ENCODE measurements around the gene TNFAIP2.

Gene TNFAIP2, protein sequence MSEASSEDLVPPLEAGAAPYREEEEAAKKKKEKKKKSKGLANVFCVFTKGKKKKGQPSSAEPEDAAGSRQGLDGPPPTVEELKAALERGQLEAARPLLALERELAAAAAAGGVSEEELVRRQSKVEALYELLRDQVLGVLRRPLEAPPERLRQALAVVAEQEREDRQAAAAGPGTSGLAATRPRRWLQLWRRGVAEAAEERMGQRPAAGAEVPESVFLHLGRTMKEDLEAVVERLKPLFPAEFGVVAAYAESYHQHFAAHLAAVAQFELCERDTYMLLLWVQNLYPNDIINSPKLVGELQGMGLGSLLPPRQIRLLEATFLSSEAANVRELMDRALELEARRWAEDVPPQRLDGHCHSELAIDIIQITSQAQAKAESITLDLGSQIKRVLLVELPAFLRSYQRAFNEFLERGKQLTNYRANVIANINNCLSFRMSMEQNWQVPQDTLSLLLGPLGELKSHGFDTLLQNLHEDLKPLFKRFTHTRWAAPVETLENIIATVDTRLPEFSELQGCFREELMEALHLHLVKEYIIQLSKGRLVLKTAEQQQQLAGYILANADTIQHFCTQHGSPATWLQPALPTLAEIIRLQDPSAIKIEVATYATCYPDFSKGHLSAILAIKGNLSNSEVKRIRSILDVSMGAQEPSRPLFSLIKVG

DNA sequence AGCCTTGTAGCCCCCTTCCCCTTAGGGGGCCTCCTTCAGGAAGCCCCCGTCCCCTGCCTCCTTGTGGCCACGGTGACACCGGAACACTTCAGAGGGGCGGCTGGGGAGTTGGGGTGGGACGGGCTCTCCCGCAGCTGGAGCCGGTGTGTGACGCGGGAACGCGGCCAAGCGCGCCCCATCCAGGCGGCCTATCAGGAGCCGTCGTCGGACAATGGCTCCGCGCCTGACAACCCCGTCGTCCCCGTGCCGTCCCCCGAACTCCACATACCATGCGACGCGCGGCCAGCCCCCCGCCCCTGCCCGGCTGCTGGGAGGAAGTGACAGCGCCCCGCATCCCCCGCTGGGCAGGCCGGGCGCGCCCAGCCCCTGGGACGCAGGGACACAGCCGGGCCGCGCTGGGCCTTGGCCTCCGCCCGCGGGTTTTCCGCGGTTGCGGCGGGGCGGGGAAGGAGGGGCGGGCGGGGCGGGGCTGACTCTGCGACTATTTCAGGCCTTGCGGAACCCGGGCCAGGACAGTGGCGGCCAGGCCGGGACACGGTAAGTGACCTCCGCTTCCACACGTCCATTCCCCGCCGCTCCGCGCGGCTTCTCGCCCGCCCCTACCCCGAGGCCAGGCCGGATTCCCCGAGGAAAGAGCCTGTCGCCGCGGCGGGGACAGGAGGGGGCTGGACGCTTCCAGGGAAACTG is at the start of gene TNFAIP2:
TNFAIP2 (plus strand) TSS at position 515 of the 687 bp plus-strand sequence. CDS start 2,997 bp downstream, outside the sequence.
- Mint-ChIP-seq H3K4me1 (ENCODE audit: low read depth) (peaks cover 83% of the 10 kb centered on the region), H3K4me3 (peak within 1 kb of the TSS; percentile 88), H3K36me3 (ENCODE audit: low read depth) (peaks cover 44% of the 10 kb centered on the region), H3K9me3 (no peaks in the 10 kb centered on the region), H3K27me3 (no peaks in the 10 kb centered on the region), H3K27ac (peak within 1 kb of the TSS; percentile 92)
- intact Hi-C loops (cut with micrococcal nuclease), result loop anchor here (2.0 kb wide), 1 partner anchor 14 kb away; no protein-coding TSS in a partner anchor

DNA sequence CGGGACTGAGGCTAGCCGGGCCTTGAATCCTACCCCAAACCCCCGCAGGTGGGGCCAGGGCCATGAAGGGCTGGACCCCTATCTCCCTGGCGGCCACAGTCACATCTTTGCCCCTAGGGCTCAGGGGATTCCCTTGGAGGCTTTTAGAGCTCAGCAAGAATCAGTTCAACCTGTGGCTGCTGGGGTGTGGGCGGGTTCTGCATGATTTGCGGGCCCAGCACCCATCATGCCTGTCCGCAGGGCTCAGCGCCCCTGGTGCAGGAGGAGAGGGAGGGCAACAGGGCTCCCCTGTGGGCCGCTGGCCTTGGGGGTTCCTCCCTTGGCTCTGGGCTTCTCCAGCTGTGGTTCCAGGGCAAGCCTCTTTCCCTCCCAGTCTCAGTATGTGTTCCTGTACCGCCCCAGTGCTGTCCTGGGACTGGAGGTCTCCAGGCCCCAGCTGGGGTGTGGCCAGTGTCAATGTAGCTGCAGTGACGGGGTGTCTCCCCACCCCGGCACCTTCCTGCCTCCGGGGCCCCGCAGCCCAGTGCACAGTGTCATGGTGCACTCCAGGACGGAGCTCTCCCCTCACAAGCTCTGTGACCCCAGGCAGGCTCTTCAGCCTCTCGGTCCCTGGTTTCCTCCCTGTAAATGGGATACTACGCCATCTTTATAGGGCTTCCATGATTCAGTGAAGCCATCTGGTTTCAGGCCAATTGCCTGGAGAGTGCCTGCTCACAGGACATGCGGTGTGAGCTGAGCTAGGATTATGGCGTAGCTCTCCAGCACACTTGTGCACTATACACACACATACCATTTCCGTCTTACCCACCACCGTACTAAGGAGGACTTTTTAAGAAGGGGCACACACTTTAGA is 49.2 kb upstream of the TNFAIP2 start:
- intact Hi-C loops (cut with micrococcal nuclease), result no loop called here
- no peaks in the 10 kb centered on the region for H3K9me3 Mint-ChIP-seq
- no peak overlapping the region for H3K4me3 Mint-ChIP-seq
- H3K27me3 Mint-ChIP-seq, result peaks cover 30% of the 10 kb centered on the region
- H3K27ac Mint-ChIP-seq, result peak overlapping the region; percentile 79
- no peaks in the 10 kb centered on the region for H3K36me3 Mint-ChIP-seq (ENCODE audit: low read depth)
- peaks cover 57% of the 10 kb centered on the region for H3K4me1 Mint-ChIP-seq (ENCODE audit: low read depth)

DNA sequence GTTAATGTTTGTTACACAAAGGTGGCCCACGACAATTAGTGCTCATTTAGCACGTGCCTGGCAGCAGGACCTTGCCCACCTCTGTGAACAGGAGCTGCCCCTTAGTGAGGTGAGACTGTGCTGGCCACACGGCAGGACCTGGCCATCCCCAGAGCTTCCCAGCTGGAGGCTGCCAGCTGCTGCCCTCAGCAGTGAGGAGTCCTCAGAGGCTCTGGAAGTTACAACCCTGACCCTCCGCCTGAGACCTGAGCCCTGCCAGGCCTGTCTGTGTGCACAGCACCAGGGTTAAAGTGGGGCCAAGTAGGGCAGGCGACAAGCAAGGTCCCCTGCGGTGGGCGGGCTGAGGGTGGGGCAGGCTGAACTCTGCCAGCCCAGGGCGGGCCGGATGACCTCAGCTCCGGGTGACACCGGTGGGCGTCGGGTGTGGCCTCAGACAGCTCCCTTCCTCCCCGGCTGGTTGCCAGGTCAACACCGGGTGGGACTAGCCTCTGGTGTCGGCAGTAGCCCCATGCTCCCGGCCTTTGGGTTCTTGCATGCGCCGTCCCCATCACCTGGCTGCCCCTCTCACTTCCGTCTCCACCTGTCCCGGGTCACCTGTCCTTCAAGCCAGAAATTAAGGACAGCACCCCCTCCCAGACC is 48.4 kb upstream of the TNFAIP2 start:
- H3K4me1 Mint-ChIP-seq (ENCODE audit: low read depth), result peaks cover 54% of the 10 kb centered on the region
- H3K27me3 Mint-ChIP-seq, result peaks cover 30% of the 10 kb centered on the region
- H3K9me3 Mint-ChIP-seq, result no peaks in the 10 kb centered on the region
- intact Hi-C loops (cut with micrococcal nuclease), result no loop called here
- peak overlapping the region; percentile 72 for H3K4me3 Mint-ChIP-seq
- no peaks in the 10 kb centered on the region for H3K36me3 Mint-ChIP-seq (ENCODE audit: low read depth)
- peak overlapping the region; percentile 79 for H3K27ac Mint-ChIP-seq

GRCh38 chr14:103078420-103078749 is 44.9 kb upstream of the TNFAIP2 start:
- peaks cover 16% of the 10 kb centered on the region for H3K27me3 Mint-ChIP-seq

DNA sequence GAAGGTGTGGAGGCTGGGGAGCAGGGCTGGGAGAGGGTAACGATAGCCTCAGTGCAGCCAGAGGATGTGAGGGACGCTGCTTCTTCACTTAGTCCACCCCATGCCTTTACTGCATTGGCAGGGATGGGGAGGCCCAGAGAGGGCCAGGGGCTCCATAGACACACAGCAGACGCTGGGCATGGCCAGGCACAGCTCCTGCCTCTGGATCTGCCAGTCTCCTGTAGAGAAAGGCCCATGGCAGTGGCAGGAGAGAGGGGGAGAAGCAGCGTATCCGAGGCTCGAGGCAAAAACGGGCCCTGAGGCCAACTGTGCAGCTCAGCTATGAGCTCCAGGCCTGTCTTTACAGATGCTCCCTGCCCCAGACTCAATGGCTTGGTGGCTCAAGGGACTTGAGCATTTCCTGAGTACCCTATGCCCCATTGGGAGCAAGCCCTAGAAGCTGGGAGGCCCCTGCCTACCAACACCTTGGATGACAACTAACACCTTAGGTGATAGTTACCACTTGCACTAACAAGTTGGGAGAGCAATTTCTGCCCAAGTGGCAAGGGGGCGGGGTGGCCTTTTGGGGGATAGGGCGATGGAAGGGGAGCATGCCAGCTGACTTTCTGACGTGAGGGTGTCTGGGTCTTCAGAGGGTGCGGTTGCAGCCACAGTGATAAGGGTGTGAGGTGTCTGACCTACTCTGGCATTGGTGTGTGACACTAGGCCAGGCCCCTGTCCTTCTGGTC is 44.2 kb upstream of the TNFAIP2 start:
- Mint-ChIP-seq H3K4me1 (ENCODE audit: low read depth) (peaks cover 14% of the 10 kb centered on the region), H3K4me3 (no peak overlapping the region), H3K27me3 (peaks cover 17% of the 10 kb centered on the region), H3K27ac (no peak overlapping the region), H3K36me3 (ENCODE audit: low read depth) (no peaks in the 10 kb centered on the region), H3K9me3 (no peaks in the 10 kb centered on the region)
- intact Hi-C loops (cut with micrococcal nuclease), result loop anchor here (1.0 kb wide), 2 partner anchors 106 to 213 kb away; no protein-coding TSS in a partner anchor

More at GRCh38 chr14:103078420-103078749, 44.9 kb upstream of the TNFAIP2 start:
- Mint-ChIP-seq H3K36me3 (ENCODE audit: low read depth) (no peaks in the 10 kb centered on the region), H3K27ac (no peak overlapping the region), H3K4me1 (ENCODE audit: low read depth) (peaks cover 21% of the 10 kb centered on the region), H3K4me3 (no peak overlapping the region), H3K9me3 (no peaks in the 10 kb centered on the region)
- intact Hi-C loops (cut with micrococcal nuclease), result loop anchor here (1.0 kb wide), 2 partner anchors 107 to 214 kb away; no protein-coding TSS in a partner anchor

GRCh38 chr14:103081951-103082350 is 41.3 kb upstream of the TNFAIP2 start:
- H3K36me3 Mint-ChIP-seq (ENCODE audit: low read depth), result no peaks in the 10 kb centered on the region
- peaks cover 34% of the 10 kb centered on the region for H3K27me3 Mint-ChIP-seq
- no peak overlapping the region for H3K27ac Mint-ChIP-seq
- intact Hi-C loops (cut with micrococcal nuclease), result no loop called here
- no peak overlapping the region for H3K4me3 Mint-ChIP-seq
- H3K9me3 Mint-ChIP-seq, result no peaks in the 10 kb centered on the region
- H3K4me1 Mint-ChIP-seq (ENCODE audit: low read depth), result no peaks in the 10 kb centered on the region

DNA sequence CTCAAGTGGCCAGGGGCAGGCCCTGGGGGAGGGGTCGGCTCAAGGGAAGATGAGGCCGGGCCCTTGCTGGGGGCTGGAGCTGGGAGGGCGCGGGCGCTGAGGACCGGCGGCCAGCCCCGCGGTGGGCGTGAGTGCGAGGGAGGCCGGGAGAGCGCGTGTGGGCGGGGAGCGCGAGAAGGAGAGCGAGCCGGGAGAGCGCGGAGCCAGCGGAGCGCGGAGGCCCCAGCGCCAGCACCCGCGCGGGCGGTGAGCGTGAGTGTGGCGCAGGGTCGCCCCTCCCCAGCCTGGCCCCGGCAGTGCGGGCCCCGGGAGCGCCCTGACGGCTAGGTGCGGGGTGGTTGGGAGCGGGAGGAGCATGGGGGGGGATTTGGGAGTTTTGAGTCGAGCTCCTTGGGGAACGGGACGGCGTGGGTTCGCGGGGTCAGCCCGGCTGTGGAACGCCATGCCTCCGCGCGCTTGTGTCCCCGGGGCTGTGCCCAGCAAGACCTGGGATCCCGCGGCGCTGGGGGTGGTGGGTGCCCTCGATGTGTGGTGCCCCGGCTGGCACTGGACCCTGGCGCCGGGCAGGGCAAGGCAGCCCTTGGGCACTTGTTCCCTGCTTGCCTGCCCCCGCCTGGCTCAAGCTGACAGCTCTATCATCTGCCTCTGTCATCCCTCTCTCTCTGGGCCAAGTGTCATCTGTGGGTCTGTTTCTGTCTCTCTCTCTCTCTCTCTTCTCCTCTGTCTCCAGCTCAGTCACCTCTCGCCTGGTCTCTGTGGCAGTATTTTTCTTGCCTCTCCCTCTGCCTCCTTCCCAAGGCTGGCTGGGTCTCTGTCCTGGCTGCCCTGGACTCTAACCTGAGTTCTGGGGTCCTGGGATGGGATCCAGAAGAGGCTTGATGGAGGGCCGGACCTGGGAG is 39.0 kb upstream of the TNFAIP2 start, which contains the start of gene LBHD2:
LBHD2 (plus strand) TSS at position 190 of the 899 bp plus-strand sequence. CDS start 1,803 bp downstream, outside the sequence.
- H3K9me3 Mint-ChIP-seq, result no peaks in the 10 kb centered on the region
- peaks cover 5% of the 10 kb centered on the region for H3K4me1 Mint-ChIP-seq (ENCODE audit: low read depth)
- intact Hi-C loops (cut with micrococcal nuclease), result no loop called here
- H3K27me3 Mint-ChIP-seq, result peaks cover 33% of the 10 kb centered on the region
- H3K36me3 Mint-ChIP-seq (ENCODE audit: low read depth), result no peaks in the 10 kb centered on the region
- H3K27ac Mint-ChIP-seq, result no peak within 1 kb of the TSS
- H3K4me3 Mint-ChIP-seq, result no peak within 1 kb of the TSS

DNA sequence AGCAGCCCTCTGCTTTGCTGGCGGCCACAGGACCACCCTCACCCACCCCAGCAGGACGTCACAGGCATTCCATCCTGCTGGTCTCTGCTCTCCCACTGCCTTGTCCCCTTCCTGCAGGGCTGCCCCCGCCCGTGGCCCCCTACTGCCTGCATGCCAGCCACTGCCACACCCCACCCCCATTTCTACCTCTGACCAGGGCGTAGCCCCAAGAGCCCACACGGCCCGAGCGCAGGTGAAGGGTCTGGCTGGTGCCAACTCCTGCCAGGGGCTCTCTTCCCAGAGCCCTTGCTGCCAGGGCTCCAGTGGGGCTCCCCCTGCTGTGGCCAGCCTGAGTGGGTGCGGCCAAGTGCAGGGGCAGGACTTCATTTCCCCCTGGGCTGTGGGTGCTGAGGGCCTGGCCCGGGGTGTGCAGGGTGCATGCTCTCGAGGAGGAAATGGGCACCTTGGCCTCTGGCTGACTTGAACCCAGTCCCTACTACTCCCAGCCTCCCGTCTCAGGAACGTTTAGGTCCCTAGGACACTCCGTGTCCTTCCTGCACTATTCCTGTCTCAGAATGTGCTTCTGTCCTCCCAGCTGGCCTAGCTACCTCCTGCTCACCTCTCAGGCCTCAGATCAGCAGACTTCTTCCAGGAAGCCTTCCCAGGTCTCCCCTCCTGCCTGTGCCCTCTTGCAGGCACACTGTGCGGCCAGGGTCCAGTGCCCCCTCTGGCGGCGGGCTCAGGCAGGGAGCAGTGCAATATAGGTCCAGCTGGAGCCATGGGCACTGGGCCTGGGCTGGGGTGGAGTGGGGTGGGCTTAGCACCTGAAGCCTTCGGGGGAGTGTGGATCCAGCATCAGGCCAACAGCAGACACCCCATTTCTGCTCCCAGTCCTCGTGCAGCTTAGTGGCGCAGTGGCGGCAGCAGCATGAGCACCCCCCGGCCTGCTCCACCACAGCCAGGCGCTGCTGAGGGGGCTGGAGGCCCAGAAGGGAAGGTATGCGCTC is 37.9 kb upstream of the TNFAIP2 start:
- Mint-ChIP-seq H3K27me3 (peaks cover 43% of the 10 kb centered on the region), H3K36me3 (ENCODE audit: low read depth) (no peaks in the 10 kb centered on the region), H3K4me1 (ENCODE audit: low read depth) (peaks cover 5% of the 10 kb centered on the region), H3K4me3 (no peak overlapping the region), H3K9me3 (no peaks in the 10 kb centered on the region), H3K27ac (no peak overlapping the region)
- intact Hi-C loops (cut with micrococcal nuclease), result no loop called here

DNA sequence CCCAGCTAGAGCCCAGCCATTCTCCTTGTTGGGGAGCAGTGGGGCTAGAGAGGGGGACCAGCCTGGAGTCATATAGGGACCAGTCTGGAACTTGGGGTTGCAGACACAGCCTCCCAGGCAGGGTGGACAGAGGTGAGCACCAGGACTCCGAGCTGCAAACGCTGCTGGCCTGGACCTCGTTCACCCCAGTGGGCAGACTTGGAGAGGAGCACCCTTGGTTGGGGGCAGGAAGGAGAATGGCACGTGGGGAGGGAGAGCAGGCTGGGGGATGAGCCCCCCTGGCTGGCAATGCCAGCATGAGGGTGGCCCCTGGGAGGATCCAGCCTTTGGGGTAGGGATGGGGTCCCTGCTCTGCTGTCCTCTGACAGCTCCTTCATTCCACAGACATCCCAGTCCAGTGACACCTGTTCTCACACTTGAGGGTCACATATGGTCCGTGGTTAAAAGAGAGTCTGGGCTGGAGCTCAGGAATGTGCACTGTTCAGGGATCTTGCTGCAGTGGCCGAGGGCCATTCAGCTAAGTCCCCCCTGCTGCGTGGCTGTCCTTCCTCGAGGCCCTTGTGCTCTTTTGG is 36.4 kb upstream of the TNFAIP2 start:
- no peaks in the 10 kb centered on the region for H3K9me3 Mint-ChIP-seq
- peaks cover 13% of the 10 kb centered on the region for H3K4me1 Mint-ChIP-seq (ENCODE audit: low read depth)
- peaks cover 52% of the 10 kb centered on the region for H3K27me3 Mint-ChIP-seq
- H3K27ac Mint-ChIP-seq, result no peak overlapping the region
- intact Hi-C loops (cut with micrococcal nuclease), result no loop called here
- H3K4me3 Mint-ChIP-seq, result no peak overlapping the region
- no peaks in the 10 kb centered on the region for H3K36me3 Mint-ChIP-seq (ENCODE audit: low read depth)

DNA sequence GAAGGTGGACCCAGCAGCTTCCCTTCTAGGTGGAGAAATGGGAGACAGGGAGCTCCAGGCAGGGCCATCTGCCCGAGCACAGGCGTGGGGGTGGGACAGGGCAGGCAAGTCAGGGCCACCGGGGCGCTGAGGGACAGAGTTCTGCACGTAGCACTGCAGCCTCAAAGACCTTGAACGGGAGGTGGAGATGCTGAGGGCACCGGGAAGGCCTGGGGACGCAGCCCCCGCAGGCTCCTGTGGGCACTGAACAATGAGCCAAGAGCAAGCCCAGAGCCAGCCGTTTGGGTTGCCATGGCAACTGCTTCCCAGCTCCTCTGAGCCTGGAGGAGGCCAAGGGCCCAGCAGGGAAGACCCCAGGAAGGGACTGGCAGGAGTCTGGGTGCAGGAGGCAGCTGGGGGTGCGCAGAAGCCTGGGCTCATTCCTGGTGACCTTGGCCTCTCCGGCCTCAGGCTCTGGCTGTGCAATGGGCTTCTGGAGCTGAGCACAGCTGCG is 35.9 kb upstream of the TNFAIP2 start:
- intact Hi-C loops (cut with micrococcal nuclease), result no loop called here
- H3K36me3 Mint-ChIP-seq (ENCODE audit: low read depth), result no peaks in the 10 kb centered on the region
- H3K9me3 Mint-ChIP-seq, result no peaks in the 10 kb centered on the region
- no peak overlapping the region for H3K4me3 Mint-ChIP-seq
- H3K27ac Mint-ChIP-seq, result no peak overlapping the region
- H3K27me3 Mint-ChIP-seq, result peaks cover 55% of the 10 kb centered on the region
- H3K4me1 Mint-ChIP-seq (ENCODE audit: low read depth), result peaks cover 16% of the 10 kb centered on the region

All from dendritic cell treated with granulocyte-macrophage colony-stimulating factor and Interleukin-4, amounts not matched to agents 40 ng/mL and 50 ng/mL, for 4 days (primary cell).